ENCODE data around the gene KCNAB1.

The KCNAB1 gene

DNA sequence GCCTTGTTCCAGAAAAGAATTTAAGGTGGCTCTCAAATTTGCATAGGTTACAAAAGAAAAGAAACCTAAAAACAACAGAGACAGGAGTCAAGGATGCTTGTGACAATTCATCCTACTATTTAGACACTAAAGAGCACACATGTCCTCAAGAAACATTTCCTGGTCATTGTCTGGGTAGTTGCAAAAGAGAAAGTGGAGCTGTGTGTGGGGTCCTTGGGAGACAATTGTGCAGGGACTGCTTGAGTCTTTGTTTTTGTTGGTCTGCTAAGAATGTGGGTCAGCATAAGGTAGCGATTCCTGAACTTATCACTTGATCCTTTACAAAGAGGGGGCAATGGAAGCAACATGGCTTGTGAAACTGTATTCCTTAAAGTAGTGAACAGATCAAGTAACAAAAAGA lies 185.3 kb downstream of the KCNAB1 start:
- Histone ChIP-seq H3K79me2 (ENCODE audit: insufficient read depth, low read length) (no peaks in the 10 kb centered on the region), H4K20me1 (ENCODE audit: low read depth, low read length) (no peaks in the 10 kb centered on the region), H3K4me3 (ENCODE audit: insufficient read depth, low read length, poor library complexity, severe bottlenecking) (no peak overlapping the region), H3K27me3 (ENCODE audit: low read length) (no peaks in the 10 kb centered on the region), H3K9ac (ENCODE audit: low read length) (no peak overlapping the region), H2AFZ (ENCODE audit: low read depth, low read length, severe bottlenecking) (no peak overlapping the region), H3K4me2 (ENCODE audit: low read depth, low read length, poor library complexity, severe bottlenecking) (no peak overlapping the region), H3K9me2 (replicated peaks; ENCODE audit: insufficient read depth, low read length) (no peaks in the 10 kb centered on the region), H3K27ac (ENCODE audit: low read depth, low read length) (no peak overlapping the region), H3K9me3 (ENCODE audit: insufficient read depth, low read length) (no peaks in the 10 kb centered on the region), H3K36me3 (ENCODE audit: low read length) (no peaks in the 10 kb centered on the region), H3F3A (ENCODE audit: insufficient read depth) (no peaks in the 10 kb centered on the region)
- TF ChIP-seq EZH2phosphoT487 (conservative IDR thresholded peaks at IDR 0.05; ENCODE audit: low read length): no peak
- TF ChIP-seq, protein P1, sequence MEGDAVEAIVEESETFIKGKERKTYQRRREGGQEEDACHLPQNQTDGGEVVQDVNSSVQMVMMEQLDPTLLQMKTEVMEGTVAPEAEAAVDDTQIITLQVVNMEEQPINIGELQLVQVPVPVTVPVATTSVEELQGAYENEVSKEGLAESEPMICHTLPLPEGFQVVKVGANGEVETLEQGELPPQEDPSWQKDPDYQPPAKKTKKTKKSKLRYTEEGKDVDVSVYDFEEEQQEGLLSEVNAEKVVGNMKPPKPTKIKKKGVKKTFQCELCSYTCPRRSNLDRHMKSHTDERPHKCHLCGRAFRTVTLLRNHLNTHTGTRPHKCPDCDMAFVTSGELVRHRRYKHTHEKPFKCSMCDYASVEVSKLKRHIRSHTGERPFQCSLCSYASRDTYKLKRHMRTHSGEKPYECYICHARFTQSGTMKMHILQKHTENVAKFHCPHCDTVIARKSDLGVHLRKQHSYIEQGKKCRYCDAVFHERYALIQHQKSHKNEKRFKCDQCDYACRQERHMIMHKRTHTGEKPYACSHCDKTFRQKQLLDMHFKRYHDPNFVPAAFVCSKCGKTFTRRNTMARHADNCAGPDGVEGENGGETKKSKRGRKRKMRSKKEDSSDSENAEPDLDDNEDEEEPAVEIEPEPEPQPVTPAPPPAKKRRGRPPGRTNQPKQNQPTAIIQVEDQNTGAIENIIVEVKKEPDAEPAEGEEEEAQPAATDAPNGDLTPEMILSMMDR (IDR thresholded peaks at IDR 0.05; ENCODE audit: insufficient read depth, low read length, poor library complexity, severe bottlenecking): no peak

DNA sequence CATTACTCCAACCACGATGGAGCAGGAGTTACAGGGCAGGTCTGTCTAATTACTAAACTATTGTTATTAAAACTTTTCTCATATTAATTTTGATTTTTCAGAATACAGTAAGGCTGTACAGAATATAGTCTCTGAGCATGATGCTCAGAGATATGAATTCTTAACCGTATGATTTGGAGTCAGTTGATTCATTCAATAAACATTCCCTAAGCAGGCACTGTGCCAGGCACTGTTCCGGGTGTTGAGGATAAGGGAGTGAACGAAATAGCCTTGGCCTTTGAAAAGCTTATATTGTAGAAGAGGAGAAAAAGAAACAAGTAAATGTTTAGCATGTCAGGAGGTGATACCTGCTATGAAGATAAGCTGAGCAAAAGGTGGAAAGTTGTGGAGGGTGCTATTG lies 187.3 kb downstream of the KCNAB1 start:
- no peak overlapping the region for H2AFZ ChIP-seq (ENCODE audit: low read depth, low read length, severe bottlenecking)
- no peak overlapping the region for H3K4me2 ChIP-seq (ENCODE audit: low read depth, low read length, poor library complexity, severe bottlenecking)
- no peaks in the 10 kb centered on the region for H3K36me3 ChIP-seq (ENCODE audit: low read length)
- H3K79me2 ChIP-seq (ENCODE audit: insufficient read depth, low read length): no peaks in the 10 kb centered on the region
- no peaks in the 10 kb centered on the region for H4K20me1 ChIP-seq (ENCODE audit: low read depth, low read length)
- H3K9ac ChIP-seq (ENCODE audit: low read length): no peak overlapping the region
- H3K9me3 ChIP-seq (ENCODE audit: insufficient read depth, low read length): no peaks in the 10 kb centered on the region
- H3K27ac ChIP-seq (ENCODE audit: low read depth, low read length): no peak overlapping the region
- no peaks in the 10 kb centered on the region for H3F3A ChIP-seq (ENCODE audit: insufficient read depth)
- no peaks in the 10 kb centered on the region for H3K27me3 ChIP-seq (ENCODE audit: low read length)
- H3K9me2 ChIP-seq (replicated peaks; ENCODE audit: insufficient read depth, low read length): no peaks in the 10 kb centered on the region
- no peak for TF ChIP-seq EZH2phosphoT487 (conservative IDR thresholded peaks at IDR 0.05; ENCODE audit: low read length)
- TF ChIP-seq, protein P1 (IDR thresholded peaks at IDR 0.05; ENCODE audit: insufficient read depth, low read length, poor library complexity, severe bottlenecking): no peak
- no peak overlapping the region for H3K4me3 ChIP-seq (ENCODE audit: insufficient read depth, low read length, poor library complexity, severe bottlenecking)

DNA sequence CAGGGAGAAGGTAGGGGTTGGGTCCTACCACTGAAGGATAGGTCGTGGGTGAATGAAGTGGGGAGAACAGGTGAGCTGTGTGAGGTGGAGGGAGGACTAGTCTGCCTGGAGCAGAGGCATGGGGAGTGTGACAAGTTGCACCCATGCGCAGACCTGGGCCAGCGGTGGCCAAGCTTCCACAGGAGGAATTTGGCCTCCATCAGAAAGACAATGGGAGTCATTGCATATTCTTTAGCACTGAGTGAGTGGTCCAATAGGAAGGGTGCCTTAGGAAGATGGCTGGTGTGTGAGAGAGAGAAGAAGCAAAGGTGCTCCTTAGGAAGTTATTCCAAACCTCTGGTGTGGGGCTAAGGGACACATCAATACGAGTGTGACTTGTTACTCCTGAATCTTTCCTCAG lies 191.1 kb downstream of the KCNAB1 start:
- H3K9me2 ChIP-seq (replicated peaks; ENCODE audit: insufficient read depth, low read length): no peaks in the 10 kb centered on the region
- H3K27me3 ChIP-seq (ENCODE audit: low read length): no peaks in the 10 kb centered on the region; the same call in 1 of the 2 replicates
- no peak overlapping the region for H2AFZ ChIP-seq (ENCODE audit: low read depth, low read length, severe bottlenecking)
- no peaks in the 10 kb centered on the region for H3K36me3 ChIP-seq (ENCODE audit: low read length)
- no peaks in the 10 kb centered on the region for H3K79me2 ChIP-seq (ENCODE audit: insufficient read depth, low read length)
- no peak overlapping the region for H3K9ac ChIP-seq (ENCODE audit: low read length)
- H4K20me1 ChIP-seq (ENCODE audit: low read depth, low read length): no peaks in the 10 kb centered on the region
- no peaks in the 10 kb centered on the region for H3F3A ChIP-seq (ENCODE audit: insufficient read depth)
- H3K27ac ChIP-seq (ENCODE audit: low read depth, low read length): no peak overlapping the region
- H3K4me2 ChIP-seq (ENCODE audit: low read depth, low read length, poor library complexity, severe bottlenecking): no peak overlapping the region
- H3K9me3 ChIP-seq (ENCODE audit: insufficient read depth, low read length): no peaks in the 10 kb centered on the region
- TF ChIP-seq, protein P1 (IDR thresholded peaks at IDR 0.05; ENCODE audit: insufficient read depth, low read length, poor library complexity, severe bottlenecking): no peak
- no peak for TF ChIP-seq EZH2phosphoT487 (conservative IDR thresholded peaks at IDR 0.05; ENCODE audit: low read length)
- H3K4me3 ChIP-seq (ENCODE audit: insufficient read depth, low read length, poor library complexity, severe bottlenecking): no peak overlapping the region
